GM23338 (cell line): Measurements from ENCODE around the gene TMEM123.

Experiments used
- CREB1 ChIP-seq: fragments of 250-450 bp; sonication (Bioruptor Pico); IDR thresholded peaks from 2 replicates; pipeline ENCODE4 v1.5.0; 2020; ENCODE audit warnings: low read depth, mild to moderate bottlenecking, moderate library complexity
- CTCF ChIP-seq, 2 experiments: fragments of 200-600 bp in 1 of 2; sonication (generic) in 1 of 2; conservative IDR thresholded peaks; 2 replicates each; pipeline versions ENCODE4 v1.5.1 to v1.6.1; 2016 to 2017; ENCODE audit warnings: antibody characterized with exemption in 2 of 2, low read depth in 2 of 2, mild to moderate bottlenecking in 2 of 2, moderate library complexity in 1 of 2
- ETS1 ChIP-seq: IDR thresholded peaks from 2 replicates; pipeline ENCODE4 v1.6.1; 2016; ENCODE audit warnings: antibody characterized with exemption
- EZH2 ChIP-seq: fragments of 200-600 bp; sonication (generic); IDR thresholded peaks from one replicate; pipeline ENCODE4 v1.8.0; 2017; ENCODE audit warnings: antibody characterized with exemption, mild to moderate bottlenecking, low read depth; ENCODE audit not compliant: unreplicated experiment
- EZH2phosphoT487 ChIP-seq: fragments of 200-600 bp; sonication (generic); IDR thresholded peaks from one replicate; pipeline ENCODE4 v1.8.1; 2018; ENCODE audit warnings: antibody characterized with exemption; ENCODE audit not compliant: unreplicated experiment
- JUNB ChIP-seq: IDR thresholded peaks from one replicate; pipeline ENCODE4 v1.6.1; 2016; ENCODE audit warnings: antibody characterized with exemption; ENCODE audit not compliant: unreplicated experiment
- NANOG ChIP-seq: IDR thresholded peaks from 2 replicates; pipeline ENCODE4 v1.6.1; 2016; ENCODE audit warnings: antibody characterized with exemption, borderline replicate concordance
- POLR2AphosphoS5 ChIP-seq: IDR thresholded peaks from 2 replicates; pipeline ENCODE4 v1.6.1; 2016; ENCODE audit warnings: antibody characterized with exemption, low read depth
- REST ChIP-seq: IDR thresholded peaks from one replicate; pipeline ENCODE4 v1.6.1; 2018; ENCODE audit warnings: antibody characterized with exemption; ENCODE audit not compliant: unreplicated experiment
- STAT1 ChIP-seq: IDR thresholded peaks from one replicate; pipeline ENCODE4 v1.6.1; 2016; ENCODE audit warnings: antibody characterized with exemption; ENCODE audit not compliant: unreplicated experiment
- ZNF114 ChIP-seq: fragments of 250-450 bp; sonication (Bioruptor Pico); IDR thresholded peaks from 2 replicates; pipeline ENCODE4 v1.5.0; 2020; ENCODE audit warnings: mild to moderate bottlenecking, moderate library complexity
- ZNF331 ChIP-seq: fragments of 250-450 bp; sonication (Bioruptor Pico); IDR thresholded peaks from 2 replicates; pipeline ENCODE4 v1.5.0; 2020; ENCODE audit warnings: low read depth, mild to moderate bottlenecking, moderate library complexity
- ZNF462 ChIP-seq: fragments of 250-450 bp; sonication (Bioruptor Pico); IDR thresholded peaks from 2 replicates; pipeline ENCODE4 v1.5.0; 2020; ENCODE audit warnings: mild to moderate bottlenecking, moderate library complexity

GRCh38 chr11:102446606-102447005 is 6.0 kb downstream of the TMEM123 start:
- no peak for TF ChIP-seq CTCF (conservative IDR thresholded peaks at IDR 0.05; ENCODE audit: low read depth in 2 of 2)
- TF ChIP-seq ETS1 = no peak
- no peak for TF ChIP-seq REST
- no peak for TF ChIP-seq EZH2phosphoT487
- no peak for TF ChIP-seq EZH2
- TF ChIP-seq POLR2AphosphoS5 = no peak
- TF ChIP-seq JUNB = no peak
- TF ChIP-seq ZNF462 (CRISPR knock-in tag) = no peak
- no peak for TF ChIP-seq STAT1
- TF ChIP-seq CREB1 (CRISPR knock-in tag) = no peak
- no peak for TF ChIP-seq ZNF114 (CRISPR knock-in tag)
- TF ChIP-seq ZNF331 (CRISPR knock-in tag) = no peak
- TF ChIP-seq NANOG = no peak
